Ovary (tissue), 3 donors: ENCODE data around the gene ZNF827.

ENCODE experiments used
- CTCF ChIP-seq, 3 donors: fragments of 450-650 bp in 2 of 3; fragments of 200-600 bp in 1 of 3; IDR thresholded peaks; one replicate each; pipeline versions ENCODE4 v1.5.1 to v1.8.0; 2016 to 2022; ENCODE audit warnings: antibody characterized with exemption in 3 of 3, mild to moderate bottlenecking in 1 of 3
- EP300 ChIP-seq: sonication (generic); formaldehyde crosslinking; IDR thresholded peaks from one replicate; pipeline ENCODE4 v1.6.1; 2017; ENCODE audit warnings: antibody characterized with exemption
- POLR2A ChIP-seq: fragments of 450-650 bp; IDR thresholded peaks from one replicate; pipeline ENCODE4 v1.6.1; 2017; ENCODE audit warnings: antibody characterized with exemption, mild to moderate bottlenecking, moderate library complexity
- donor health status: DM: no; HTN: no; CAD: no.

GRCh38 chr4:145912376-145912775 is 26.2 kb downstream of the ZNF827 start:
- no peak for TF ChIP-seq CTCF (IDR thresholded peaks at IDR 0.05)
- TF ChIP-seq POLR2A, result no peak
- no peak for TF ChIP-seq EP300
